Glomerular visceral epithelial cell (primary cell): Measurements from ENCODE around the gene TMEM144.

Experiments
- DNase-seq: peaks from one replicate; pipeline ENCODE4 v3.0.0-alpha.2; 2016; ENCODE audit errors: extremely low spot score

TMEM144 gene

DNA sequence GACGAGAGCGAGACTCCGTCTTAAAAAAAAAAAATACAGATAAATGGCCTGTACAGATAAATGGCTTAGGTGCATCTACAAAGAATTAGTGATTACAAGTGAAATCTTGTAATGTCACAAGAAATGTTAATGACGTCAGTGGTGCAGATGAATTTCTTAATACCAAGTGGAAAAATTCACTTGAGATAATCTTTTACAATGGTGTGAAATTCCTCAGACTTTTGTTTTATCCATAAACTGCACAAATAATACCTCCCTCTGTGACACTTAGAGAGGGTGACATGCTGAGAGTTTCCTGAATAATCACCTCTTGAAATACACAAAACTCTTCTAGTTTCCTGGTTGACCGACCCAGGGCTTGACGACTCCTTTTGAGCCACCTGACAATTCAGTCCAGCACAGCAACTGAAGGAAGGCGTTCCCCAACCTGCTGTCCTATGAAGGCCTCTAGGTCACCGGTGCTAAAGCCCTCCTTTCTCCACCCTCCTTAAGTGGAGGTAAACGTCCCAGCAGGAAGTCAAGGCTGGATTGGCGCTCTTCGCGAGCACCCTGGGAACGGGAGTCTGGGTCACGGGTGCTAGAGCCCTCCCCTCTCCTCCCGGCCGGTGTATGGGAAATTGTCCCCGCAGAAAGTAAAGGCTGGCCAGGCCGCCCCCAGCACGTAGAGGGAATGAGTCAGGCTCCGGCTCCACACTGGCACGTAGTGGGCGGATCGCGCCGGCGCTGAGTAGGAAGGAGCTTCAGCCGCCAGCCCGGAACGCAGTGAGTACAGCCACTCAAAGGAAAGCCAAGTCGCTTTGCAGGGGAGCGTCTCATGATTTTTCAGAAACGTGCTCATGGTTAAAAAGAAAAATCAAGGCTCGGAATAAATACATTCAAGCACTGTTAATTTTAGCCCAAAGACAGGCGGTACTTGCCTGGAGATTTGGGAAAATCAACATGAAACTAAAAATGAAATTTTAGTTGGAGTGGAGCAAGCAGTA lies at the start of gene TMEM144:
TMEM144 (plus strand) TSS at position 662 of the 983 bp plus-strand sequence. CDS start 2,182 bp downstream, outside the sequence.
- DNase-seq = peak; percentile 95

DNA sequence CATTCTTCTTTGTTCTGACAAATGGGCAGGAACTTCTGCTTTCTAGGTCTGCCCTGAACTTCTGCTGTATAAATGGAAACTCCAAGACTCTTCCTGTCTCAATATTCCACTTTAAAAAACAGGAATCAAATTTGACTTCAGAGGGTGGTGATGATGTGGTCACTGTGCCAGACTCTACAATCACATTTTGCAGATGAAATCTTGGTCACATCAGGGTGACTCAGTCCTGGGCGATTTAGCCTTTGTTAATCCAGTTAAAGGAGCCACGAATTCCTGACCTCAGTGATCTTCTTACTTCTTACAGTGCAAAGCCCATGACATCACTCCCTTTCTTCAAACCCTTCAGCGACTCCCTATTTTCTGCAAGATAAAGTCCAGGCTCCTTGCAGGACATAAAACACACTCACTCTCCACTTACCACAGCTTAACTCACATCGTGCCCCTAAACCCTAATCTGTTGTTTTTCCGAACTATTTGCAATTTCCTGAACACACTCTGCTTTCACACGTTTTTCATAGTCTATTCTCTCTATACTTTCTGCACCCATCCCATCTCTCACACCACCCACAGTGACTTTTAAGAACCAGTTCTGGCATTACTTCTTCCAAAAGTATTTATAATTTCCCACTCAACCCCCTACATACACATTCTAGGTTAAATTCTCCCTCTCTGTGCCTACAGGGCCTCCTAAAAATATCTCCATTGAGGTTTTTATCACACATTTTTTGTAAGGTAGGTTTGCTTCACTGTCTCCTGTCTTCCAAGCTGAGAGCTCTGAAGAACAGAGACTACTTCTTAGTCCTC lies 48.5 kb upstream of the TMEM144 start:
- DNase-seq = peak; percentile 94

DNA sequence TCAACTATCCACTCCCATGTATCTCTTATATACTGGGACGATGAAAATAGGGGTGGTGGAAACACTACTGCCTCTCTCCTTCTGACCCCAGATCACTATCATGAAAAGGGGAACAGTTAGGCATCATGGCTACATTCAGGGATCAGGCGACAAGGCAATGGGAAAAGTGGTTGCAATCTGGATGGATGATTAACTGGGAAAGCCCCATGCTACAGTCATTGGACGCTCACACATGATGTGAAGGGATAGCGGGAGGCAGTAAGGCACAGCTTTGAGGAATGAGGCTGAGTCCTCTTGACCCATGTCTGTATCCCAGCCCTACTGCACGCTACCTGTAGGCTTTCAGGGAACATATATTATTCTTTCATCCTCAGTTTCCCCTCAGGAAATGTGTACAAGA lies 47.7 kb upstream of the TMEM144 start:
- peak; percentile 79 for DNase-seq

DNA sequence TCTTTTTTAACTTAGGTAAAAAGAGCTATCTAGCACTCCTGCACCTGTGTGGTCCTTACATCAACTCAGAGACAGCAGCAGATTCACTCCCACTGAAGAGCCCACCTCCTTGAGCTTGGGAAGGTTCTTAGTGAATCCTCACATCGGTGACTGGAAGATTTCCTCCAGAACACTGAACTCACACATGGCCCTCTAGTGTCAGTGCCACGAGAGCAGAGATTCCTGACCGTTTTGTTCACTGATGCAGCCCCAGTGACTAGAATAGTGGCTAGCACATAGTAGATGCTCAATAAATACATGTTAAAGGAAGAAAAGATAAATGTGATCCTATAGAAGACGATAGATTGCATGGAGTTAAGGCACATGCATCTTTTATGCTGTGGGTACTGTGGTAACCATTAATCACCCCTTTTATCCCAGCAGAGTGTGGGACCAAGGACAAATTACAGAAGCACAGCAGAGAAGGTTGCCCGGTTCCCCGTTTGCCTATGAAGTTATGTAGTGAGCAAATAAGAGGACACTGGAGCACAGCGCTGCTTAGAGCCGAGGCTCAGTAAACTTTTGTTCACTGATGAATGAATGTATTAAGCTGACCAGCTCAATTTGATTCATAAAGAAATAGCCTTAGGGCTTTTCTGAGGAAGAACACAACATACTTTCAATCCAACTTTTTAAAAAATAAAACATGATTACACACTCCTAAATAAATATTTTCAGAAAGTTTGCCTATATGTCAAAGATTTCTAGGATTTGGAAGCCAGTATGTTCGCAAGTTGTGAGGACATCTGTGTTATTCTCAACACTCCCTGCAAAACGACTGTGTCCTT lies 46.1 kb upstream of the TMEM144 start:
- no peak for DNase-seq

DNA sequence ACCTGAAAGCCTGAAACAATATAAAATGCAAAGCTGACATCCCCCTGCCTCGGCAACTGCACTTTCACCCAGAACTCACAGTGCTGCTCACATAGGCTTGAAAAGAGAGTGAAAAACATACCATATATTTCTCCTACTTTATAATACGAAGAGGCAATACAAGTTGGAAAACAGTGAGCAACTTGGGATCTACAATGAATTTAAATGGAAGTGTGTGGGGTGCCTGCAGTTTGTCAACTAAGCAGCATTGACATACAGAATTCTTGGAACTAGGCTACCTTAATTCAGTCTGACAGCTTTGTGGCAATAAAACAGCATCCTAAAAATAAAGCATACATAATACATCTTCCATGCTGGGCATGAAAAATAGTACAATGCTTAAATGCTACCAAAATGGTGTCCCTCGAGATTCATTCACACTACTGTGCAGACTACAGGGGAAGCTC lies 45.5 kb upstream of the TMEM144 start:
- no peak for DNase-seq

DNA sequence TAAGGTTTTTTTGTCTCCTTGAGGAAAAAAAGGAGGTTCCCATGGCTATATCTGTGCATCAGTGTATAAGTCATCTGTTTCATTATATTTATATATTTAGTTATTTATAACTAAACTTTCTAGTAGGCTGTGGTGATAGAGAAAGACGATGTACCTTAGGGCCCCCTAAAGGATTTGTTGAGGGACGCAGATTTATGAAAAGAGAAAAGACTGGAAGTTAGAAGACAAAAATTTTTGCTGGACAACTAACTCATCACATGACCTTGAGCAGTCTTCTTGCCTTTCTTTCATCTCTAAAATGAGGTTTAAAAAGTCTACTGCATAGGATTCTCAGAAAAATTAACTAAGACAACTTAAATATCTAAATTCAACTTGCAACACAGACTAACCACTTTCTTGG lies 43.6 kb upstream of the TMEM144 start:
- DNase-seq = no peak

DNA sequence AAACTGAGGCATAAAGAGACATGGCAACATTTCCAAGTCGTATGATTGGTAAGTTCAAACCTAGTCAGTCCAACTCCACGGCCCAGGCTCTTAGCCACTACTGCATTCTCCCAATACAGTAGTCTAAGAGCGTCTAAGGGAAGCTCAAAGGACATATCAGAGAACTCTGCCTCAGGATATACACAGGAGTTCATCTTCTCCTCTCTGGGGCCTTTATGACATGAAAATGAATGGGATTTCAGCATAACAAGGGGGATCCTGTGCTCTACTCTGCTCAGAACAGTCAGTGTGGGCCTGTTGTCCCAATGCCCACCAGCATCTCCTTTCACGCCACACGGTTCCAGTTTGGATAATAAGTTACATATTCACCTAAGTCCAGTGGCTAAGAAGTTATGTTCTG lies 41.7 kb upstream of the TMEM144 start:
- DNase-seq = no peak

DNA sequence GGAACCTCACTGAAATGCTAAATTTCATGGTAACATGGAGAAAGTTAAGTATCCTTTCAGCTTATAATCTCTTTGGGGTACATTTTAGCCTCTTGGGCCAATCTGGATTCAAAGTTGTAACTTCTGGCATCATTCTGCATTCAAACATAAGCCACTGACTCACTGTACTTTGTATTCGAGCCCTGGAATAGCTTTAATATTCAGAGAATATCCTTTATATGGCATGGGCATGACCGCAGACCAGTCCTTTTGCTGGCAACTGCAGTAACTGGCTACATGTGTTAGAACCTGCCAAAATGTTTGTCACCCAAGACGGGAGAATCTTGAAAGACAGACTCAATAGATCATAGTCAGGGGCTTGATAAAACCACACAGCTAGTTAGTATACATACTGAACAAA lies 40.8 kb upstream of the TMEM144 start:
- no peak for DNase-seq

DNA sequence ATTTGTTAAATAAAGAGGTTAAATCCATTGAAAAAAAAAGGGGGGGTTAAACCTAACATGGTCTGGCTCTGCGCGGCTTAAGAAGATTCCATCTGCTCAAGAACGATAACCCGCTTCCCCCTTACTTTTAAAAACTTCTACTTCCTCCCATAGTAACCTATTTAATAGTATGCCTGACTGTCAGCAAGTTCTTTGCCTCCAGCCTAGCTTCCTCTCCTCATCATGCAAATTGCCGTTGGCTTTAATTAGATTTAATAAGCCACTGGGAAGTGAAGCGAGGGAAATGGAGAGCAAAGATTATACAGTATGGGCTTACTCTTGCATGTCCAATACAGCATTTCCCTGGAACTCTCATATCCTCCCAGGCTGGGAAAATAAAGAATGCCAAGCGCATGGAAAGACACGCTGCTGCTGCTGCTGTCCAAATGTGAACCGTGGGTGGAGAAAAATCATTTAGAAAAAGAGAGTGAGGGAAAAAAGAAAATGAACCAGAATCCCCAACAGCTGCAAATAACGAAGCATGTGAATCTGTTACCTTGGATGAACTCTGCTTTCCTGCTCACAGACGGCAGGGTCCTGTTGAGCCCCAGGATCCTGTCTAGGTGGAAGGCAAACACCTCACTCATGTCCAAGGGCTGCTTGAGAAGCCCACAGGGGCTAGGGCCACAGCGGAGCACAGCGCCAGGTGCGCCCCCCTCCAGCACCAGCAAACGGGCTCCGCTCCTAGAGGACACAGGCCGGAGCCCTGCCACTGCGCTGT lies 40.2 kb upstream of the TMEM144 start:
- DNase-seq = no peak

DNA sequence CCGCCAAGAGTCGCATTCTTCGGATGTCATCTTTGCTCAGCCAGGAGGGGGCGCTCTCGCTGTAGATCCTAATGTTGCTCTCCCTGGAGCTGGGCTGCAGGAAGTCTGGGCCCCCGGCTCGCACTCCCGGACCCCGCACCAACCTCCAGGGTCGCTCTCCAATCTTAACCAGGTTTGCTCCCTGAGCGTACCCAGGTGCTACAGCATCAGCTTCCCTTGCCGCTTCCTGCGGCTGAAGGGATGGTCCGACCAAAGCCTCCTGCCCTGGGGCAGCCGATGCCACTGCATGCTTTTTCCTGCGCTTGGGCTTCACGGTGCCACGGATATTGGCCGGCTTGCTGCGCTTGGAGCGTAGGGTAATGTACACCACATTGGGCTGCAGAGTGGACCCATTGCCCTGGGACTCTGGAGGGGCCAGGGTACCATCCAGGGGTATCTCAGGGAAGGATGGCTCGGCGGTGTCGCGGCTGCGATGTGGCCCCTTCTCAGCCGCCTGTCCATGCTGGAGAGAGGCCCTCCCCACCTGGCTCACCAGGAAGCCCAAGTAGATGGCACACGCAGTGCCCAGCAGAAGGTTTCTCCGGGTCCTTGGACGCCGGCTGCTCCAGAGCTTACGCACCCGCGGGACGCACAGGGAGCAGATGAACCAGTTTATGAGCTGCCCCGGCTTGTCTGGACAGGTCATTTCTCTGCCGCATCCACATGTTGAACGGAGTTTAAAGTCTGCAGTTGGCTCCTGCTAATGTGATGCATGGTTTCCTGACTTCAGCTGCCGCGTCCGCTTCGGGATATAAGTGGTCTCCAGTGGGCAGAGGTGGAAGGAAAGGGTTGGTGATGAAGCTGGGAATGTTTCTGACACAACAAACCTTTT lies 39.4 kb upstream of the TMEM144 start:
- no peak for DNase-seq

DNA sequence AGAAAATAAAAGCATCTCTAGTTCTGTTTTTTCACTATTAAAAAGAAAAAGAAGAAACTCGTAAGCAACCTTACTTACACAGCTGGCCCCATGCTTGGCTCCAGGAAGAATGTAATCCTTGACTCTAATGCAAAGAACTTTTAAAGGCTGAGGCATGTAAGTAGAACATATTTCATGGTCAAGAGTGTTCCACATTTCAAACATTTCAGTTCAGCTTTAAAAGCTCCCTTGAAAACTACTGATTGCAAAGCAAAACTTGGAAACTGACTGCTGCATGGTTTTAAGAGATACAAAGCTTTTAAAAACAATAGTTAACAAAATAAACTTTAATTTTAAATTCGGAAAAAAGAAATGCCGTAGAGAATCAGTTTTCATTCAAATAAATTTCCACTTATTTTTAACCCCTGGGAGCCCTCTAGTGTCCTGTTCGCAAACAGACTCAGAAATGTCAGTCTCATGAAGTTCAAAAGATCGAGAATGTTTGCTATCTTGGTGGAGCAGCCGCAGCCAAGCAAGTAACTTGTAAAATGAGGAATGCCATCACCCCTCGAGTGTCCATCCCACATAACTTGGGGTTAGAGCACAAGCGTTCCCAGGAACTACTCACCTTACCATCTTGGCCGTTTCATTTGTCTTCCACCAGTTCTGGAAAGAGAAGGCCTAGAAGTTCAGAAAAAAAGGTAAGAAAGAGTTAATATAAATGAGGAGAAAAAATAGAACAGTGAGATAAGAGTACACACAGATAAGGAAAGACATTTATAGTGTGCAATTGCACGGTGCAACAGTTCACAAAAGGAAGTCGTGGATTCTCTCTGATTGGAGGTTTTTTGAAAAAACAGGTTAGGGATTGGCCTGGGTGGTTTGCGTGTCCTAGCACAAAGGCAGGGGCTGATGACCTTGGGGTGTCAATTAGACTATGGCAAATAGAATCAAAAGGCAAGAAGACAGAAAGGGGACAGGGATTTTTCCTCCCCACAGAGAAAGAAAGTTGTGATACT lies 37.7 kb upstream of the TMEM144 start, which contains the start of gene GASK1B:
GASK1B (minus strand) TSS at position 765 of the 998 bp plus-strand sequence. CDS start 1,650 bp downstream, outside the sequence.
- peak; percentile 65 for DNase-seq

DNA sequence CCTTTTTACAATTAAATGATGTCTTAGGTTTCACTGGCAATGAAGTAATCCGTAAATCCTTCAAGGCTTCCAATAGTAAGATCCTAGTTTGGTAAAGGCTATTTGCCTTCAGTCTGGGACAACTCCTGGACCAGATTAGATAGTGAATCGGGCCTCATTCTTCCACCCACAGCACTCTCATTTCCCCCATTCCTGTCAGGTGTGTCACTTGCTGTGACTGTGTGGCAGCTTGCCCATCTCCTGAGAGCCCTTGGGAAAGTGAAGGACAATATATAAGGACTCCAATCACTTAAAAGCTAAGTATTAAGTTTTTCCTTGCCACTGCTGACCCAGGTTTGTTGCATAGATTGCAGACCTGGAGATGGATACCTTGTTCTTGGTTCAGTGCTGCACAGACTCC lies 34.2 kb upstream of the TMEM144 start:
- DNase-seq = peak; percentile 50

DNA sequence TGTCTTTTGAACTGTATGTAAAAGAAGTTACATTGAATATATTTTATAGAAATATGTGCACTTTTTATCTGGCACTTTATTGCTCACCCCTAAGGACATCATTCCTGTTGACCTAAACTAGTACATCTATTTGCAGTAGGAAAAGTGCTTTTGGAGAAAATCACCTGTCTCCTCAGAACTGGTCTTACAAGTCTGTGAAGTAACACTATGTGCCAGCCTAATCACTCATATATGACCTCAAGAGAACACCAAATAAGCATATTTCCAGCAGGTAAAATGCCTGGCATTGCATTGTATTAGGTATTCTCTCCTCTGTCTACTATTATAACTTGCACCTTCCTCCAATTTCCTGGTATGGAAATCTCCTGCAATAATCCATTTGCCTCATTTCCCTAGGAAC lies 33.5 kb upstream of the TMEM144 start:
- DNase-seq = no peak

DNA sequence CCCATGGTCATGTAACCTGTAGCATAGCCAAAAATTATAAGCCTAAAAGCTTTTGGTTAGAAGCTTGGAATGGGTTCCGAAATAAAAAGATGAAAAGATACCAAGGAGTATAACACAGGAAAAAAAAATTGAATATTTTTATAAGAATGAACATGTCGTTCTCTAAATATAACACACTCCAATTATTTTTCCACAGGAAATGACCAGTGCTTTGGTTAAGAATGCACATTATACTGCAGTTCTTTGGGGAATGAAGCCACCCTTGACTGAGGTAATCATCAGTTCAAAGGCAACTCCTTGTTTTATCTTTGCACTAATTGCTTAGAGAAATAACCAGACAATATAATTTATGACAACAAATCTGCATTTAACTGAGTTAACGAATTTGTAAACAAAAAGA lies 30.8 kb upstream of the TMEM144 start:
- no peak for DNase-seq

DNA sequence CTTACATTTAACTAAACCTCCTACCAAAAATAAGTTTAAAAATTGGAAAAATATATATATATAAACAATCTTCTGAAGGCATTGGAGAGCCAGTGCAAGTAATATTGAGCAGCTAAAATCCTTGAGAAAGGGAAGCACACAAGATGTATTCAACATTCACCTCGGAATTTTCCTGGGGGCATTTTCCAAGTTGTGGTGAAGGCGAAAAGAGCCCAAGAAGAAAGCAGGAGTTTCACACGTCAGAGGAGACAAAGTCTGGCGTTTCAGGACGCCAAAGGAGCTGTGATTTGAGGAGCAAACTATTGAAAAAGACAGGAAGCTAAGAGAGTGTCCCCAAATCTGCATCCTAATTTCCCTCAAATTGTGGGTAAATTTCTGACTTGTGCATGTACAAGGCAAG lies 28.4 kb upstream of the TMEM144 start:
- DNase-seq = no peak

DNA sequence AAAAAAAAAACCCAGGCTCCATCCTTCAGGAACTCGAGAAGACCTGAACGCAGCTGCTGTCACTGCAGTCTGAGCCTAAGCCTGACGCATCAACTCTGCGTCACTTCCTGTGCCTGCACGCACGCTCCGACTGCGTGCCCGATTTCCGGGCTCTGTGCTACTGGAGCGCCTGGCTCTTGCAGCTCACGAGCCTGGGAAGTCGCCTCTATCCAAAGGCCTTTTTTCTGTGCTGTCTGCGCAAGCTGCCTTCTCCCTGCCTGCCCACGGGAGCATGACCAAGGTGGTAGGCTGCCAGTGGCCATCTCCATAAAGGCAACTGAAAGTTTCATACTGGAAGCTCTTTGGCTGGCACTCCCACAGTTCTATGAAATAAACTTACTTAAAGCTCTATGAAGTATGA lies 27.6 kb upstream of the TMEM144 start:
- no peak for DNase-seq

DNA sequence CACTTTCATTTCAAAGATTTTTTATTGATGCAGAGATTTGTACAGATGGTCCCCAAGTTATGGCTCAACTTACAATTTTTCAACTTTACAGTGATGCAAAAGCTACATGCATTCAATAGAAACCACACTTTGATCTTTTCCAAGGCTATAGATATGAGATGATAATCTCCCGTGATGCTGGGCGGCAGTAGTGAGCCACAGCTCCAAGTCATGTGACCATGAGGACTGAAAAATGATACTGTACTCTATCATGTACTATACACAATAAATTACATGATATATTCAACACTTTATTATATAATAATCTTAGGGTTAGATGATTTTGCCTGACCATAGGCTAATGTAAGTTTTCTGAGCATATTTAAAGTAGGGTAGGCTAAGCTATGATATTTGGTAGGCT lies 23.5 kb upstream of the TMEM144 start:
- DNase-seq = no peak

DNA sequence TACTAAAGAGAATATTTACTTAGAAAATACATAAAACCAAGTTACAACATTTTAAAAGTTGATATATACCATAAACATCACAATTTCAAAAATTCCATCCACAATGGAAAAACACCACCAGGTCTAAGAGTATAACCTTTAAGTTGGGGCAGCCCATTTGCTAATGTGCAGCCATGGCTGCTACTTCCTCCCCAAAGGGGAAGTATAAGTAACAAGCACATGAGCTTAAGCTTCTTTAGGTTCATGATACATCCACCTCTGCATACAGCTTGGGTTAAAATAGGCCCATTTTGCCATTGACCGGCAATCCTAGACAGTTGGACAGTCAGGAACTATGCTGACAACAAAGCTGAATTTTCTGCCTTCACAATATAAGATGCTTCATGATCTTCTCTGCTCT lies 20.9 kb upstream of the TMEM144 start:
- DNase-seq = no peak

DNA sequence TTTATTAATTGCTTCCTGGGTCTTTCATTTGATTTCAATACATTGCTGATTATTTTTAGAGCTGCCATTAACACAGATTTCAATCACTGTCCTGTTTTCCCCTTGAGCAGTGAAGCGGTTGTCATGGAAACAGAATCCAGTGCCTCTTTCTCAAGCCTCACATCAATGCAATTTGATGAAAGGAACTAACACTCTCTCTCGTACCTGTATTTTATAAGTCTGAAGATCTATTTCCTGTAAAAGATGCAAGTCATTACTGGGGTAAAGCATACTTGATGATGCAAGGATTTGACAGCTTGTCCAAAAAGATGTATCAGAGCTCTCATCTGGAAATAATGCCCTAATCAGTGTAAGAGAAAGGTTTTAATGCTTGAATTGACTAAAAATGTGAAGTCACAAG lies 19.6 kb upstream of the TMEM144 start:
- no peak for DNase-seq
